Activated T-cell treated with anti-CD3 and anti-CD28 coated beads, Interleukin-2, amount 50 U/mL, for 48 hours (primary cell): Measurements from ENCODE around the gene C12orf57.
"Not testable (repeated sequence)": the region's sequence is repeated elsewhere in the genome, so short reads cannot be mapped to it uniquely, and the experiment has no call there.

Experiments used
- DNase-seq, 2 experiments: peaks; one replicate each; pipeline ENCODE4 v3.0.0-alpha.2; 2020

C12orf57 gene, protein sequence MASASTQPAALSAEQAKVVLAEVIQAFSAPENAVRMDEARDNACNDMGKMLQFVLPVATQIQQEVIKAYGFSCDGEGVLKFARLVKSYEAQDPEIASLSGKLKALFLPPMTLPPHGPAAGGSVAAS

DNA sequence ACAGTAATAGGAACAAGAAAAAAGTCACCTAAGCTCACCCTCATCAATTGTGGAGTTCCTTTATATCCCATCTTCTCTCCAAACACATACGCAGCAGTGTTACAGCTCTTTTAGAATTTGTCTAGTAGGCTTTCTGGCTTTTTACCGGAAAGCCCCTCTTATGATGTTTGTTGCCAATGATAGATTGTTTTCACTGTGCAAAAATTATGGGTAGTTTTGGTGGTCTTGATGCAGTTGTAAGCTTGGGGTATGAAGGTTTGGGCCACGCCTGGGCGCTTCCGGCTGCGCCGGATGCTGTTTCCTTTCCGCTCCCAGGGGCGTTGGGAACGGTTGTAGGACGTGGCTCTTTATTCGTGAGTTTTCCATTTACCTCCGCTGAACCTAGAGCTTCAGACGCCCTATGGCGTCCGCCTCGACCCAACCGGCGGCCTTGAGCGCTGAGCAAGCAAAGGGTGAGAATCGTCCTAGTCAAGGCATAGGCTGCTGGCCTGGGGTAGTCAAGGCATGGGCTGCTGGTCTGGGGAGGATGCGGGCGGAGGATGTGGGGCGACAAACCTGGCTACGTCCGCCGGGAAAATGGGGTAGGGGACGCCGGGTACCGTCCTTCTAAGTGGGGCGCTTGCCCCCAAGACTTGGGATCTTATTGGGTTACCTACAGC is at the start of gene C12orf57, which contains the start of gene RNU7-1:
TSS of gene C12orf57 (plus strand) at position 301 of the 659 bp plus-strand sequence. CDS start at position 401, 100 bp downstream.
TSS of gene RNU7-1 (plus strand) at position 95 of the 659 bp plus-strand sequence.
- DNase-seq: peak; percentile 89 to 90

- no peak for DNase-seq
Measured at GRCh38 chr12:6894321-6894720, 49.5 kb upstream of the C12orf57 start.

DNA sequence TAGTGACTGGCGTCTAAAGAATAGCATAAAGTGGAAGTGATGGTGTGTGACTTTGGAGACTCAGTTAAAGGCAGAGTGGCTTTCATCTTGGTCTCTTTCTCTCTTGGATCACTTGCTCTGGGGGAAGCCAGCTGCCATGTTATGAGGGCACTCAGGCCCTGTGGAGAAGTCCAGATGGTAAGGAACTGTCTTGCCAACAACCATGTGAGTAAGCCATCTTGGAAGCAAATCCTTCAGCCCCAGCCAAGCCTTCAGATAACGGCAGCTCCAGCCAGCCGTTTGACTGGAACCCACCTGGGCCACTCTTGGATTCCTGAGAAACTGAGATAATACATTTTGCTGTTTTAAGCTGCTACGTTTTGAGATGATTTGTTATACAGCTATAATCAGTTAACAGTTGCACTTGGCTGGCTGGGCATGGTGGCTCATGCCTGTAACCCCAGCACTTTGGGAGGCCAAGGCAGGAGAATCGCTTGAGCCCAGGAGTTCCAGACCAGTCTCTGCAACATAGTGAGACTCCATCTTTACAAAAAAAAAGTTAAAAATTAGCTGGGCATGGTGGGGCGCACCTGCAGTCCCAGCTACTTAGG is 46.9 kb upstream of the C12orf57 start:
- DNase-seq: no peak

- DNase-seq: no peak
Measured at GRCh38 chr12:6899427-6899826, 44.4 kb upstream of the C12orf57 start.

GRCh38 chr12:6899837-6900519 is 43.8 kb upstream of the C12orf57 start:
- no peak for DNase-seq

- no peak for DNase-seq
Measured at GRCh38 chr12:6902448-6902847, 41.4 kb upstream of the C12orf57 start.

DNA sequence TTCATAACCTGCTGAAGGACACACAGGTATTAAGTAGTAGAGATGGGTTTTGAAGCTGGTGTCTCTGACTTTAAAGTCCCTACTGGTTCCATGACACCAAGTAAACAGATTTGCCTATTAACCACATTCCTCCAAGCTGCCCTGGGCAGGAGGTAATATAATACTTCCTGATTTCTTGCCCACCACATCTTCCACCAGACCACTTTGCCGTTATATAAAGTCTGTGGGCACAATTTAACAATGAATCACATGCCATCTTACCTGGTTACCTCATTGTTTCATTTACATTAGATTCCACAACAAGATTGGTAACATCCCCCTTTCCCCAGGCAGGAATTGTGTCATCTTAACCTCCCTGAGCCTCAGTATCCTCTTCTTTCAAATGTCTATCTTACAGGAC is 40.1 kb upstream of the C12orf57 start:
- DNase-seq: no peak

DNA sequence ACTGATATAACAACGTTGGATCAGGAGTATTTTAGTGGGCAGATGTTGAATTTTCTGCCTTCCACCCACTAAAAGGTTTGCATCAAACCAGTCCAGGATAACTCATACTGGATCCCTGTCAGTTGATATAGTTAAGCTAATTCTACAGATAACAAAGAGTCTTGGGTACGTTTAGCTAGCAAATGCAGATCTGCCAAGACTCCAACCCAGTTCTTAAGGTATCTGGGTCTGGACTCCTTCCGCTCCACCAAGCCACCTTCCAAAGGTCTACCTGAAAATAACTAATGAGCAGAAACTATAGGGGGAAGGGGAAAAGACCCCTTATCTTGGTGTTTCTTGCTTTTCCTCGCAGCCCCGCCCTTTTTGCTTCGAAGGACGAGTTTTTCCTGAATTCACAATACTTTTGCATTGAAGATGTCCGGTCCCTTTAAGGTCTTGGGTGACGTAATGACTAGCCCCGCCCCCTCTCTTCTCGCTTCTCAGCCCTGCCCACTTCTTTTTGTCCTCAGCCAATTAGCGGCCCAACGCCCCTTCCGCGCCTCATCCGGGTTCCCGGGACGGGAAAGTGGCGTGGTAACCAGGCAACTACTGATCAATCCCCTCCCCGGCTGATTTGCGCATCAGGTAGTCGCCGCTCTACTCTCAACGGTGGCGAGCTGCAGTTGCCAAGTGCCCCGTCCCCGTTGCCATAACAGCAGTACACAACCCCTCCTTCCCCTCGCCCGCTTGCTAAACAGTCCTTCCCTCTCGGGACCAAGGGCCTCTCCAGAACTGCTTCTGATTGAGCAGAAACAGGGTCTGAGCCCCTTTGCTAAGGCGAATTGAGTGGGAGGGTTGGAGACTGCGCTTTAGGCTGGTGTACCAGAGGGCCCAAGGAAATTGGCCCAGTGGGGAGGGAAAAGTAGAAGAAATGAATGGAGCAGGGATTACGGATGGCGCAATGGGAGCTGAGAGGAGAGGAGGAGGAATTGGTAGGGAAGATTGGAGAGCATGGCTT is 39.2 kb upstream of the C12orf57 start, which contains the start of gene LRRC23:
TSS of gene LRRC23 (plus strand) at position 543 of the 997 bp plus-strand sequence. CDS start 812 bp downstream, outside the sequence.
- peak; percentile 98 to 99 for DNase-seq

DNA sequence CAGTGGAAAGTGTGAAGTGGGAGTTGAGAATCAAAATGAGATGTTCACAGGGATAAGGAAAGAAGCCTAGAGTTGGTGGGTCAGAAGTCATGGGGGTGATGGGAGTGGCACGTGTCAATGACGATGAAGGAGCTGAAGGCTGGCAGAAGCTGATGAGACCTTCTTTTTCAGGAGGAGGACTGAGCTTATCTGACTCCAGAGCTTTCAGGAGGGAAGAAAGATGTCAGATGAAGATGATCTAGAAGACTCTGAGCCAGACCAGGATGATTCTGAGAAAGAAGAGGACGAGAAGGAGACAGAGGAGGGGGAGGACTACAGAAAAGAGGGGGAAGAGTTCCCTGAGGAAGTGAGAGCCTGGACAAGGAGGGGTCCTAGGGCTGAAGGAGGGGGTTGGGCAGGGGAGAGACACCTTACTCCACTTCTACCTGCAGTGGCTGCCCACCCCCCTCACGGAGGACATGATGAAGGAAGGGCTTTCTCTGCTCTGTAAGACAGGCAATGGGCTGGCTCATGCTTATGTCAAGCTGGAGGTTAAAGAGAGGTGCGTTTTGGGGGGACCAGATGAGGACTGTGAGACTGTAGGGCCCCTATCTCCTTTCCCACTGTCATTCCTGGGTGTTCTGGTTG is 38.3 kb upstream of the C12orf57 start:
- no peak for DNase-seq

- DNase-seq: not testable (repeated sequence)
Measured at GRCh38 chr12:6908141-6908540, 35.7 kb upstream of the C12orf57 start.

DNA sequence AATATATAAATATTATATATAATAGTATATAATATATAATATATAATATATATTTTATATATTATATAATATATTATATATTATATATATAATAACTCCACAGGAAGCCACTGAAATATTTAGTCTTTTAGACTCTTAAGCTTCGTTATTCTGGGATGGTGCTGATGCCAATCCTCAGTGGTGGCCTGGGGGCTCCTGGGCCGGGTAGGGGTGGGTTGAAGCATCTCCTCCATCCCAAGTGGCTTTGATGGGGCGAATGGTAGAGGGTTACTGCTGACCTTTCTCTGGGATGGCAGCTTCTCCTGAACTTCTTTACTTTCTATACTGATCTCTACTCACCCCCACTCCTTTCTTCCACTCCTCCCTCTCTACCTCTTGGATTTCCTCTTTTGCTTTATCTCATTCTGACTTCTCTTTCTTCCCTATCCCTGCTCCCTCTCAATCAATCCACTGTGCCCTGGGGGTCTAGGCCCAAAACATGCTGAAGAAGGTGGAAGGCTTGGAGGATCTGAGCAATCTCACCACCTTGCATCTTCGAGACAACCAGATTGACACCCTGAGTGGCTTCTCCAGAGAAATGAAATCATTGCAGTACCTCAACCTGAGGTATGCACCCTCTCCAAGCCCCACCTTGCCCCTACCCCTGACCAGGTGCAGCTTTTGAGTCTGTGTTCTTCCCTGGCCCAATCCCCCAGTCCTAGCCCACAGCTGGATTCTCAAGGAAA is 34.2 kb upstream of the C12orf57 start:
- DNase-seq: no peak

DNA sequence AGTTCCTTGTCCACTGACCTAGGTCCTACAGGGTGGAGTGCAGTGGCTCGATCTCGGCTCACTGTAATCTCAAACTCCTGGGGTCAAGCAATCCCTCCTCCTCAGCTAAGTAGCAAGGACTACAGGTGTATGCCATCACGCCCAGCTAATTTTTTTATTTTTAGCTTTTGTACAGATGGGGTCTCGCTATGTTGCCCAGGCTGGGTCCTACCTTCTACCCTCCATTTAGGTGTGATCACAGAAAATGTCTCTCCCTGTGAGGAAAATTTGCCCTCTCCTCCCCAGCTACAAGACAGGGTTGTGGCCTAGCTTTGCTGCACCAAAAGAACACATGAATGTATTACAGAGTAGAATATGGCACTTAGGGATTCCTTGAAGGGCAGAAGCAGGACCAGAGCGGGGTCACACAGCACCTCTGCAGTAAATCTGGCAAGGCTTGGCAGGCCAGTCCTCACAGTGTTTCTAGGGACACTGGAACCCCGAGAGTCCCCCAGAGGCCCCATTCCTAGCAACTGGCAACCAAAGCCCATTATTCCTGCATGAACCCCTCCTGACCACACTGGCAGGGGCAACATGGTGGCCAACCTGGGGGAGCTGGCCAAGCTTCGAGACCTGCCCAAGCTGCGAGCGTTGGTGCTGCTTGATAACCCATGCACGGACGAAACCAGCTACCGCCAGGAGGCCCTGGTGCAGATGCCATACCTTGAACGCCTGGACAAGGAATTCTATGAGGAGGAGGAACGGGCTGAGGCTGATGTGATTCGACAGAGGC is 31.5 kb upstream of the C12orf57 start:
- DNase-seq: no peak

DNA sequence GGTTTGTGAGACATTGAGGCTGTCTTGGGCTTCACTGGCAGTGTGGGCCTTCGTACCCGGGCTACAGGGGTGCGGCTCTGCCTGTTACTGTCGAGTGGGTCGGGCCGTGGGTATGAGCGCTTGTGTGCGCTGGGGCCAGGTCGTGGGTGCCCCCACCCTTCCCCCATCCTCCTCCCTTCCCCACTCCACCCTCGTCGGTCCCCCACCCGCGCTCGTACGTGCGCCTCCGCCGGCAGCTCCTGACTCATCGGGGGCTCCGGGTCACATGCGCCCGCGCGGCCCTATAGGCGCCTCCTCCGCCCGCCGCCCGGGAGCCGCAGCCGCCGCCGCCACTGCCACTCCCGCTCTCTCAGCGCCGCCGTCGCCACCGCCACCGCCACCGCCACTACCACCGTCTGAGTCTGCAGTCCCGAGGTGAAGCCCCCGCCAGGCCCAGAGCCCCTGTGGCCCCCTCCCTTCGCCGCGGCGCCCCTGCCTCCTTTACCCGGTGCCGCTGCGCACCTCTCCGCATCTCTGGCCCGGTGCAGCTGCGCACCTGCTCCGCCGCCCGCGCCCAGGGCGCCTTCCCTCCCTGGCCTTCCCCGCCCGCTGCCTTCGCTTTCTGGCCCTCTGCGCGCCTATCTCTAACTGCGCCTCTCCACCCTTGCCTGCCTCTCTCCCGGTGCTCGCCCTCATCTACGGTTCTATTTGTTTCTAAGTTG is 29.4 kb upstream of the C12orf57 start, which contains the start of gene ENO2:
TSS of gene ENO2 (plus strand) at position 335 of the 701 bp plus-strand sequence. CDS start 1,253 bp downstream, outside the sequence.
- peak; percentile 81 to 88 for DNase-seq

DNA sequence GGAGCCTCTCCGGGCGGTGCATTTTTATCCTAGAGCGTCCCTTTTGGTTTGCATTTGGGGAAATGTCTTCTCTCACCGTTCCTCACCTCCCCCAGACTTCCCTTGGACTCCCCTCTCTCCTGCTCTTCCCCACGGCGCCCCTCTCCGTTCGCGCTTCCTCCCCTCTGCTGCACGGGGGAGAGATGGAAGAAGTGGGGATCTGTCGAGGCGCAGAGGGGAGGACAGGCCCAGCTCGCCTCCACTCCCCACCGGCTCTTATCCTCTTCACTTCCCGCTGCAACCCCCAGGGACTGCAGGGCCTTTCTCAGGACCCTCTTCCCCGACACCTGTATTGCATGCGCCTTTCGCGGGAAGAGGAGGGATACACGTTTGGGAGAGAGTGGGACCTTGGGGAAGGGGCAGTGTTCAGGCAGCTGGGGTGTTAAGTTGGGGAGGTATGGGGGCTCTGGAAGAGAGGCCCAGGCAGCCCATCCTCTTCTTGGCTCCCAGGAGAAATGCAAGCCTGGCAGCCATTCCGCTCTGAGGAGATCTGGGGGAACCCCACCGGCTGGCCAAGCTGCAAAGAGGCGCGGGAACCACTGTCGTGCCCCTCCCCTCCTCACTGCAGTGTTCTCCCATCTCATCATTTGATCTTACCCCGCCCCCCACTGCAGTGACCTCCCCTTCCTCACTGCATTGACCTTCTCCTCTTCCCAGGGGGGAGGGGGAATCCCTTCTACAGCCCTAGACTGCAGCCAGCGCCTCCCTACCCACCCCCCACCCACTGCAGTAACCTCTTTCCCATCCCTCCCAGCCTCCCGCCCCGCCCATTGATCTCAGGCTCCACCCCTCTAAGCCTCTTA is 28.7 kb upstream of the C12orf57 start:
- peak in 1 of 2 experiments; percentile 51 for DNase-seq

DNA sequence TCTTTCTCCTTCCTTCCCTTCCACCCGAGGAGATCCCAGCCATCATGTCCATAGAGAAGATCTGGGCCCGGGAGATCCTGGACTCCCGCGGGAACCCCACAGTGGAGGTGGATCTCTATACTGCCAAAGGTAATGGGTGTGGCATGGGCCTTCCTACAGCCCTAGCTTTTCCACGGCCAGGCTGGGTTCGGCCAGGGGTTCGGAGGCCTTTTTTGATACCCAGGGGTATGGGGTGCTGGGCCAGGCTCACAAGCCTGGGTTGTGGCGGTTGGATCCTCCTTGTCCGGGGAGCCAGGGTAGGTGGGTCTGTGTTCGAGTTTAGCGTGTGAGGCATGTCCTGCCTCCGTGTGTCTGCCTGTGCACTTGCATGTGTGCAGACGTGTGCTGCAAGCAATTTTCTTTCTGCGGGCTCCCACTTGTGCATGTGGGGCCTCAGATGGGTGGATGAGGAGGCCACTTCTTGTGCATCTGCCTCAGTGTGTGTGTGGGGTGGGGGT is 28.0 kb upstream of the C12orf57 start:
- DNase-seq: no peak

DNA sequence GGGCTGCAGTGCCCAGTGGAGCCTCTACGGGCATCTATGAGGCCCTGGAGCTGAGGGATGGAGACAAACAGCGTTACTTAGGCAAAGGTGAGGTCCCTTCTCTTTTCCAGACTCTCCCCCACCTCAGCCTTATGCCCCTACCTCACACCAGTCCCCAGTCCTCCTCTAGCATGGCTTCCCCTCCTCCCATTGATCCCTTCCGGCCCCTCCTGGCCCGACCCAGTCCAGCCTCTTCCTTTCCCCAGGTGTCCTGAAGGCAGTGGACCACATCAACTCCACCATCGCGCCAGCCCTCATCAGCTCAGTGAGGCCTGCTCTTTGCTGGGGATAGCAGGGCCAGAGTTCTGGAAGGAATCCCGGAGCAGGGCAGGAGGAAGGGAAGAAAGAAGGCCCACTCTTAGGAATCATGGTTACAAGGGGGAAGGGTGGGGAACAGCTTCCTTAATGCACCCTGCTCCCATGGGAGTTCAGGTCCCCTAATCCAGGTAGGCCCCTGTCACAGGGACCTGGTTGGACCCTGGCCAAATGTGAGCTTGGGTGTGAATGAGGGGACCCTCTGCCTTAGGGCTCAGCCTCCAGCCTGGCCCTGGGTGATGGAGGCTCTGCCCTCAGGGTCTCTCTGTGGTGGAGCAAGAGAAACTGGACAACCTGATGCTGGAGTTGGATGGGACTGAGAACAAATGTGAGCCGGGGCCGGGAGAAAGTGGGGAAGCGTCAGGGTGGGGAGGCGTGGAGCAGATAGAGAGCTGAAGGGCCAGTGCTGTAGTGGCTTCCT is 27.2 kb upstream of the C12orf57 start:
- no peak for DNase-seq

GRCh38 chr12:6917491-6918231 is 26.2 kb upstream of the C12orf57 start:
- no peak for DNase-seq
